Raji (cell line): ENCODE data around the gene PLXNA4.

Source experiments
- POLR2A ChIP-seq: IDR thresholded peaks from 2 replicates; pipeline ENCODE4 v1.6.1; 2011; ENCODE audit warnings: low read depth, low read length, control low read depth; ENCODE audit not compliant: insufficient read depth

The PLXNA4 gene

DNA sequence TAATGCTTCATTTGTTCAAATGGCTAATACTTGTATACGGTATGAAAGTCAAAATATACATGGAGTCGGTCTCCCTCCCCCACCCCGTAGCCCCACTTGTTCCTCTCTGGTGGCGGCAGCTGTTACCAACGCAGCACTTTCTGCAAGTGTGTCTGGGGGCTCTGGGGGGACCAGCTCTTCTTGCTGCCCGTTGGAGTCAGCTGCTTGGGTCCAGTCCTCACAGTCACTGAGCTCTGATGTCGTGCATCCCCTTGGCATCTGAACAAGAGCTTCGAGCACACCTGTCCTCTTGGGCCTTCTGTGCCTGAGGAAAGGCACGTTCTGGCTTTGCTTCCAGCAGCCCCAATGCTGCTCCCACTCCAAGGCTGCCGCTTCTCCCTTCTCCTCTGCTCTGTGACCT lies 493.1 kb downstream of the PLXNA4 start:
- TF ChIP-seq POLR2A, result no peak

DNA sequence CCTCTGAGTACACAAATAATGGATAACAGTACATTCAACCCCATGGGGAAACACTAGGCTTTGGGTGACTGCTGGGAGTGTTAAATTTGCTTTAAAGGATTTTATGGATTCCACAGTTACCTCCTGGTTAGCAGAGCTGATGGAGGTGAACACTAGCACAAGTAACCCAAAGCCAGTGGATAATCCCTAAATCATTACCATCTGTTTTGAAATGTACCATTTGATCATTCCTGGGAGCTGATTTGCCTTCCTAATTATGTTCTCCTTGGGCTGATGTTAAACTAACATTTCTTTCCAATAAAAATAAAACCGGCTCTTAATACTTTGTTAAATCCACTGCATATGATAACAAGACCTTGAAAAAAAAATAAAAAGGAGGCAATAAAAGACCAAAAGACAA lies 493.9 kb downstream of the PLXNA4 start:
- TF ChIP-seq POLR2A, result no peak

DNA sequence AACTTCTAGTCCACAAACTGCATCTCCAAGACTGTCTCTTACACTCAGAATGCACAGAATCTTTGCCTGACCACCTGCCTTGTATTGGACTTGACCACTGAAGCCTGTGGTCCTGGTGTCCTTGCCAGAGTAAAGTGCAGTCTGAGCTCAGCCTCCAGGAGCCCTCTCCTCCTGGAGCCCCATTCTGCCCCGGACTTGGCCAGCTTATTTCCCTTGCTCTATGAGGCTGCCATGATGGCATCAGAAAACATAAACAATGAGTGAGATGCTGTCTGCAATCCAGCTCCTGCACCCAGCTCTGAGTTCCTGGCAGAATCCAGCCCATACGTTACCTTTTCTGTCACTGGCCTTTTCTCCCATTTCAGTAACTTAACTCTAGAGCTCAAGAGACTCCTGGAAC lies 494.6 kb downstream of the PLXNA4 start:
- TF ChIP-seq POLR2A, result no peak

DNA sequence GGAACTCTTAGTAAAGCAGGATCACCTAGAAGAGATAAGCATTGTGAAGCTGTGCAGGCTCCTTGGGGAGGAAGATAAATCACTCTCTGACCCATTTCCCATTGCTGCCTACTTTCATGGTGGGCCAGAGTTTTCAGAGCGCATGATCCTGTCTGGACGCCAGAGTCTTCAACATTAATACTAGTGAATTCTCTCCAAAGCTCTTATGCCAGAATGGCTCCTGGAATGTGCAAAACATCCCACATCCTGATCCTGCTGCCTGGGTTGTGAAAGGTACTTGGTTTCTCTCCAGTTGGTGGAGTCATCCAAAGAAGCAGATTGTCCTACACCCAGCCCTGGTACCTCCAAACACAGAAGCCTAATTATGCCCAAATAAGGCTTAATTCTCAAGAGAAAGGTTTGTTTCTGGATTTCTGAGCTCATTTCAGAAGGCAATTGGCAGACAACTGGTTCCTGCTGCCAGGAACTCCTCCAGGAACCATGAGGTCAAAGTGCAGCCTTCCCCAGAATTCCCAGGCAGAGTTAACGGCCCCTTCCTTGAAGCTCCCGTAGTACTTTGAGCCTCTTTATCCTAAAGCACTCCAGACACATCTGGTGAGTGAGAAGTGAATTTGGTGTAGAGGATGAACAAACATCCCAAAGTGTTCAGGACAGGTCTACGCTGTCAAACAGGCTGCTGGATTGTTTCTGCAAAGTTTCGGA lies 495.2 kb downstream of the PLXNA4 start:
- TF ChIP-seq POLR2A, result no peak

DNA sequence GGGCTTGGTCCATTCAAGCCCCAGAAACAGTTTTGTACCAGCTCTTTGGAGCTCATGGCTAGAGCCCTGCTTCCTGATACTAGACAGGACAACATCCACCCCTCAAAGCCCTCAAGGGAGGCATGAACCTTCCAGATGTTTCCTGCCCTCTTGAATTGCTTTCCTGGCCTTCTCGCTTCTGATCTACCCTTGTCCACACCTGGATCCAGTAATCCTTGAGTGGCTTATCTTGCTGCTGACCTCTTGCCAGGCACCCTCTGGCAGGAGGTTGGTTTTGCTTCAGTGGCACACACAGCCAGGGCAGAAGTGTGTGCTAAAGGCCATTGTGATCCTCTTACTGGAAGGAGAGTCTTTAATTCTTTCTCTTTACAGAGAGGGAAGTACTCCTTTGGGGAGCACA lies 495.8 kb downstream of the PLXNA4 start:
- no peak for TF ChIP-seq POLR2A

DNA sequence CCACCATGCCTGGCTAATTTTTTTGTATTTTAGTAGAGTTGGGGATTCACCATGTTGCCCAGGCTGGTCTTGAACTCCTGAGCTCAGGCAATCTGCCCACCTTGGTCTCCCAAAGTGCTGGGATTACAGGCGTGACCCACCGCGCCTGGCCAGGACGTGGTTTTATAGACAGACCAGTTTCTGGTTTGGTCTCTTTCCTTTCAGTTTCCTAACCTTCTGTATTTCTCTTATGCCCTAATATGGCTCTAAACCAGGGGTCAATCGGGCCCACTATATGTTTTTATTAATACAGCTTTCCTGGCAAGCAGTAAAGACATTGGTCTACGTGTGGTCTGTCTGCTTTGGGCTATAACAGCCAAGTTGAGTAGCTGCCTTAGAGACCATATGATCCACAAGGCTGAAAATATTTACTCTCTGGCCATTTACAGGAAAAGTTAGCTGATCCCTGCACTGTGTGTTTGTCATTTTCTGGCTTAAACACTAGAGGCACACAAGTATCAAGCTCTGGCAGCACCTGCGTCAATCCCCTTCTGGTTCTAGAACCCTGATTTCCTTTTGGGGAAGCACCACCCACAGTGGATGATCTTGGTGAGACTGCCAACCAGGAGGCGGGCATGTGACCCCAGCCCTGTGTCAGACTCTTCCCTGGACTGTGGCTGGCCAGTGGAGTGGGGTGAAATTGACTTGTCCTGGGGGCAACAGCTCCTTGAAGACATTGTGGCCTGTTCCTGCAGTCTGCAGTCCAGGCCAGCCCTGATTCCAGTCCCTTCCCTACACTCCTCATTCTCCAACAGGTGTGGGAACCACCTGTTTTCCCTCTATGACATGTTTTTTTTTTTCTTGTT lies 497.2 kb downstream of the PLXNA4 start:
- no peak for TF ChIP-seq POLR2A

DNA sequence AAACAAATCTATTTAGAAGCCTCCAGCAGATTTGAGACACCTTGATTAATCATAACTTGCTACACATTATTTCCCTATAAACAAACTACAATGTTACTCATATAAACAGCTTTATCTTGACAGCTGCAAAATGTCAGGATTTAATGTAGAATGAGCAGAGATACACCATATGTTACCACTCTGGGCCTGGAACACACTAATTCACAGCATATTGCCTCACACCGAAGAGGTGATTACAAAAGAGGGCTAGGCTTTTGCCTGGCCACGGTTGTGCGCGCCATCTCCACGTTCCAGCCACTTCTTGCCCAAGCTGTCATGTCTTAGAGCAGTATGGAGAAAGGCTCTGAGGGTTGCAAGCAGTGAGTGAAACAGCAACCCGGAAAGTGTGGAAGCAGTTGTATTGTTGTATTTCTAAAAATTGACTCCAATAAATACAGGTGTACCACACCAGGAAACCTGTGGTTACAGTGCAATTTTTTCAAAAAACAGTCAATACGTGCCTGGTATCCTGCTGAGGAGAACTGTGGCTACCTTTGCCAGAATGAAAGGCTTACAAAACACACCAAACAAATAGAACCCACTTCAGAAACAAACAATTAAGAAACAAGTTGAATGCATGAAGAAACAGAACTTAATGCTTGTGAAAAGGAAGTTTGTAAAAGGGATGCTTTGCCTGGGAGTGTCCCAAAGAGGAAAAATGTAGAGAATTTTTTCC lies 498.1 kb downstream of the PLXNA4 start:
- no peak for TF ChIP-seq POLR2A

DNA sequence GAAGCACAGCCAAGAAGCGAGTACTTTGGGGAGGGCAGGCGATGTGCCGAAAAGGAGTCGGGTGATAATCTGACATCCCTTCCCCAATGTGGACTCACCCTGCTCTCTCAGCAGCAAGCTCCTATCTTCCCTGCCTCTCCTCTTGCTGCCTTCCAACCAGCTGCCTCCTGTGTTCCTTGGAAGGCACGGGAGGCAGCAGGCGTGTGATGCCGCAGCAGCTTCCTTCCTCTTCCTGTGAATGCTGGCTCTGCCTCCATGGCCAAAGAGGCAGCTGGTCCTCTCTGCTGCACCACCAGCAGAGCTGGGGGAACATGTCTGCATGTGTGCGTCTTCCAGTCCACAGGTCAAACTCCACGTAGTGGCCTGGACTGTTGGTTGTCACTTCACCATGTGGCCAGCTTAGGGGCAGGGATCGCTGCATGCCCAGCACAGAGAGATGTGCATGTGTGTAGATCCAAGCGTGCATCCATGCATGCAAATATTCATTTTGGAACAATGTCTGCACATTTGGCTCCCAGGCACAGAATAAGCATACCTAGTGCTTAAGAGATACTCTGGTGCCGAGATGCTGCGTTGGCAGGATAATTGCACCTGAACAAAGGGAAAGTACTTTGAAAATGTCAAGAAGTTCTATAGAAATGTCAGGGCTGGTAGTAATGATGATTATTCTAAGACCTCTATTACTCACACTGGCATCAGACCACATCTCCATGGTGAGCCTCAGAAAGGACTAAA lies 499.8 kb downstream of the PLXNA4 start:
- TF ChIP-seq POLR2A, result no peak

DNA sequence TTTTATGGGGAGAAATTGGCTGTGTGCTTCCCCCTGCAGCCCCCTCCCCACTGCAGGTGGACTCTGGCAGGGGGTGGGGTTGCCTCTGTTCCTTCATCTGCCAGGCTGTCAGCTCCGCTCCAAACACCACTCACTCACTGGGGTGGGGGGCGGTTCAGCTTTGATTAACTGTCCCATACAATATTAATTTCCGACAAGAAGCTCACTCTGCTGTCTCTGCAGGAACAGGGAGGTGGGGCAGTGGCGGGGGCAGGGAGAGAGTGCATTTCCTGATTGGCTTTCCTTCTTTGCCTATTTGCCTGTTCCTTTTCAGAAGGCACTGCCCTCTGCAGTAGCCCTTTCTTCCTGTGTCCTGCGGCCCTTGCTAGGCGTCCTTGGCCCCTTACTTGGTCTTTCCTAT lies 500.8 kb downstream of the PLXNA4 start:
- no peak for TF ChIP-seq POLR2A

DNA sequence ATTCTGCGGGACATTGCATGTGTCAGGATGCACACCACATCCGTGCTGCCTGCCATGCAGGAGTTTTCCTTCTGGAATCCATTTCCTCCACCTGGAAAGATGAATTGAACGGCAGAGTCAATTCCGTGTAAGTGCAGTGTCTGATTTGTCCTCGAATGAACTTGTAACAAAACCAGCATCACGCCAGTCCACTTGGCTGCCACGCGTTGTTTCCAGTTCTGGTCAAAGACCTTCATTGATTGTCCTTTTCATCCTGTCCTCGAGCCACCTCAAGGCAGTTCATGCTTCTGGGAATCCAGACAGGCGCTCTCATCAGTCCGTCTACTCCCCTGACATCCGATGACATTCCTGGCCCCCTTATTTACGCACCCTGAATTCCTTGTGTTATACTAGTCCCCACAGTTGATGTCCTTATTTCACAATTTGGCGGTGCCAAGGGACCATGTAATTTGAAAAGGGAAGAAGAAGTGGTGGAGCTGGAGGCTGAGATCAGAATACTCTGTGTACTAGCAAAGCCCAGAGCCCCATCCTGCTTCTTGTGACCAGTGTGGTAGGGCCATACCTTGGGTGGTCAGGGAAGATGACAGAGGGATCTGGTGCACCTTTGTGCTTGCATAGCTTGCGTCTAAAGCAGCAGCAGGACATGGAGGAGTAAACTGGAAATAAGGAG lies 502.2 kb downstream of the PLXNA4 start:
- no peak for TF ChIP-seq POLR2A
